ENCODE measurements around the gene MTRFR.

DNA sequence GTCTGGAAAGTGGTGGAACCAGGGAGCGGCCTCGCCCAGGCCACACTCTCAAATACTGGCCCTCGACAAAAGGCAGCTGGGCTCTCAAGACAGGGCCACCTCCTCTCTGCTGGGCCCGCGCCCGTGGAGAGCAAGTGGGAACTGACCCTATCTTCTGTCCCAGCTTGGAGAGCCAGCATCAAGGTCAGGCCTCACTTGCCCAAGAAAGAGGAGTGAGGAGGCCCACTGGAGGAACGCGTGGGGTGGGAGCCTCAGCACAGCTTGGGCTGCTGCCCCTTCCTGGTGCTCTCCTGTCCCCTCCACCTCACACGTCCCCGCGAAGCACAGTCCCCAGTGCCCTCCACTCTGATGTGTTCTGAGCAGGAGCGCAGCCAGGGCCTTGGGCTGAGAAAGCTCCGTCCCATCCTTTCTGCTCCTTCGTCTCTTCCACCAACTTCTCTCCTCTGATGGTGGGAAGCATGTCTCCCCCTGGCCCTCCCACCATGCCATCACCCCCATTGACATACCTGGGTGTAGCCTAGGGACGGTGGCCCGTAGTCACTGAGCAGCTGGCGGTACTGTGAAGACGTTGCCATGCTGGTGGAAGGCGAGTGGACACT, 33.5 kb downstream of the MTRFR start:
- TF ChIP-seq, protein P1, sequence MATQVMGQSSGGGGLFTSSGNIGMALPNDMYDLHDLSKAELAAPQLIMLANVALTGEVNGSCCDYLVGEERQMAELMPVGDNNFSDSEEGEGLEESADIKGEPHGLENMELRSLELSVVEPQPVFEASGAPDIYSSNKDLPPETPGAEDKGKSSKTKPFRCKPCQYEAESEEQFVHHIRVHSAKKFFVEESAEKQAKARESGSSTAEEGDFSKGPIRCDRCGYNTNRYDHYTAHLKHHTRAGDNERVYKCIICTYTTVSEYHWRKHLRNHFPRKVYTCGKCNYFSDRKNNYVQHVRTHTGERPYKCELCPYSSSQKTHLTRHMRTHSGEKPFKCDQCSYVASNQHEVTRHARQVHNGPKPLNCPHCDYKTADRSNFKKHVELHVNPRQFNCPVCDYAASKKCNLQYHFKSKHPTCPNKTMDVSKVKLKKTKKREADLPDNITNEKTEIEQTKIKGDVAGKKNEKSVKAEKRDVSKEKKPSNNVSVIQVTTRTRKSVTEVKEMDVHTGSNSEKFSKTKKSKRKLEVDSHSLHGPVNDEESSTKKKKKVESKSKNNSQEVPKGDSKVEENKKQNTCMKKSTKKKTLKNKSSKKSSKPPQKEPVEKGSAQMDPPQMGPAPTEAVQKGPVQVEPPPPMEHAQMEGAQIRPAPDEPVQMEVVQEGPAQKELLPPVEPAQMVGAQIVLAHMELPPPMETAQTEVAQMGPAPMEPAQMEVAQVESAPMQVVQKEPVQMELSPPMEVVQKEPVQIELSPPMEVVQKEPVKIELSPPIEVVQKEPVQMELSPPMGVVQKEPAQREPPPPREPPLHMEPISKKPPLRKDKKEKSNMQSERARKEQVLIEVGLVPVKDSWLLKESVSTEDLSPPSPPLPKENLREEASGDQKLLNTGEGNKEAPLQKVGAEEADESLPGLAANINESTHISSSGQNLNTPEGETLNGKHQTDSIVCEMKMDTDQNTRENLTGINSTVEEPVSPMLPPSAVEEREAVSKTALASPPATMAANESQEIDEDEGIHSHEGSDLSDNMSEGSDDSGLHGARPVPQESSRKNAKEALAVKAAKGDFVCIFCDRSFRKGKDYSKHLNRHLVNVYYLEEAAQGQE (IDR thresholded peaks at IDR 0.05; ENCODE audit: insufficient read depth in 1 of 2, low read depth in 2 of 2, low read length in 2 of 2), result no peak
- TF ChIP-seq POLR2AphosphoS5 (IDR thresholded peaks at IDR 0.05; ENCODE audit: low read depth, low read length) (no peak), TAF1 (IDR thresholded peaks at IDR 0.05; ENCODE audit: borderline replicate concordance, insufficient read depth, low read length) (no peak), SIN3A (IDR thresholded peaks at IDR 0.05; ENCODE audit: borderline replicate concordance, insufficient read depth, low read length) (no peak)

Data from PFSK-1 (cell line).